Glomerular visceral epithelial cell (primary cell): ENCODE results near the gene SPTLC2.
"Not testable (repeated sequence)": the region's sequence is repeated elsewhere in the genome, so short reads cannot be mapped to it uniquely, and the experiment has no call there.

Experiments used
- DNase-seq: peaks from one replicate; pipeline ENCODE4 v3.0.0-alpha.2; 2016; ENCODE audit errors: extremely low spot score

The SPTLC2 gene

DNA sequence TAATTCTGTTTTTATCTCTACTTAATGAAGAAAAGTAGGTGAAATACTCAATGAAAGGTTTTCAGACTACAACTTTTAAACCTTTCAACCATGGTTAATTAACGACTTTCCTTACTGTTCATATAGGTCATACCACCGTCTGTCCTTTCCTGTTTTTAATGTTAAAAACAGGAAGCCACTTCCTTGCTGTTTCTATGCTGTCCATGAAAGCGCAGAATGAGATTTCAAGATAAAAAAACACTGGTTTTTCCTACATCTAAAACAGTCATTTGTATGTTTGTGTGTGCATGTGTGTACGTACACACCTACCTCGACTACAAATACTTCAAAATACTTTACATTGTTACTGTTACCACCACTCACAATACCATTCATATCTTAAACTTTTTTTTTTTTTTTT, 27.3 kb downstream of the SPTLC2 start:
- DNase-seq = no peak

DNA sequence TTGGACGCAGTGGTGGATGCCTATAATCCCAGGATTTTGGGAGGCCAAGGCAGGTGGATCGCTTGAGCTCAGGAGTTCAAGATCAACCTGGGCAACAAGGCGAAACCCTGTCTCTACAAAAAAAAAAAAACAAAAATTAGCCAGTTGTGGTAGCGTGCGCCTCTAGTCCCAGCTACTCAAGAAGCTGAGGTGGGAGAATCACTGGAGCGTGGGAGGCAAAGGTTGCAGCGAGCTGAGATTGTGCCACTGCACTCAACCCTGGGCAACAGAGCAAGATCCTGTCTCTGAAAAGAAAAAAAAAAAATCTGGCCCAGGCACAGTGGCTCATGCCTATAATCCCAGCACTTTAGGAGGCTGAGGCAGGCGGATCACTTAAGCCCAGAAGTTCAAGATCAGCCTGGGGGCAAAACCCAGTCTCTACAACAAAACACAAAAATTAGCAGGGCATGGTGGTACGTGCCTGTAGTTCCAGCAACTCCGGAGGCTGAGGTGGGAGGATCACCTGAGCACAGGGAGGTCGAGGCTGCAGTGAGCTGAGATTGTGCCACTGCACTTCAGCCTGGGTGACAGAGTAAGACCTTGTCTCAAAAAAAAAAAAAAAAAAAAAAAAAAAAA, 27.9 kb downstream of the SPTLC2 start:
- DNase-seq = not testable (repeated sequence)

DNA sequence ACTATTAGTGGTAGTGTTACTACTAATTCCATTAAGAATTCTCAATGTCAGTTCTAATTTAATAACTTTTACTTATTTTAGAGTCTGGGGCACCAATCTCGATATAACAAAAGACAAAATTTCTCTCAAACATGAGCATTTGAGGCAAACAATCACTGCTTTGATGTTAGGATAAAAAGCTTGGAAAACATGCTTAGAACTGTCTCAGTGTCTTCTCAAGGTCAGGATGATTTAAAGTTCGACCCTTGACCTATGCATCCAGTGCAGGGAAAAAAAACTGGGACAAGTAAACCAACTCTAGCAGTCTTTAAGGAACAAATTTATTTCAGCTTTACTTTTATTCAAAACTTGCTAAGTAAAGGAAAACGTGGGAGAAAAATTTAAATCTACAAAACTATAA, 31.1 kb downstream of the SPTLC2 start:
- DNase-seq = no peak

DNA sequence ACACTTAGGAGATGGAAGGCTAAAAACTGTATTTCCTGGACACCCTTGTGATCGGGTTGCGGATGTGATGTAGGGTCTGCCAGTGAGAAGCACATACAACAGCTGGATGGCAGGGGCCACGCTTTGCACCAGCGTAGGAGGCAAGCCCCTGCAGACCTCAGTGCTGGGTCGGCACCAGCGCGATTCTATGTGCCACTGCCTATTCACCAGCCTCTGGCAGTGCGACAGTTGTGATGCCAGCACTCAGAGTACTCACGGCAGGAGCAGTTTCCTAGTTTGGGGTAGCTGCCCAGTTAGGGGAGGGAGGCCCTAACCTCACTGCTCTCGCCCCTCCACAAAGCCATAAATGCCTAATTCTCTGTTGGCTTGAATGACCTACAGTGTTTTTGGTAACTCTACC, 31.6 kb downstream of the SPTLC2 start:
- DNase-seq = no peak

DNA sequence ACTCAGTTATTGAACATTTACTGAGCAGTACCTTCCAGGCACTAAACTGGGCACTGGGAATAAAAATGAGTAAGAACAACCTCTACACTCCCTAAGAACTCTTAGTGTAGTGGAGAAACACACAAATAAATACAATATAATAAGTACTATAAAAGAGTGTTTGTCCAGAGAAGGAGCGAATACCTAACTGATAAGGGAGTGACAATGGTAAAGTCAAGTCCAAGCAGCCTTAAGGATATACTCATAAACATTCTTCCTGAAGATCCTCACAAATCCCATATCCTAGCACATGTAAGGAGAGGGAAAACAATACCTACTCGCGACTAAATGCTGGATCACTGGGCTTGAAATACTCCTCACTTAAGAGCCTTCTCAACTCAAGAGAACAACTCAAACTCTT, 32.8 kb downstream of the SPTLC2 start:
- no peak for DNase-seq

DNA sequence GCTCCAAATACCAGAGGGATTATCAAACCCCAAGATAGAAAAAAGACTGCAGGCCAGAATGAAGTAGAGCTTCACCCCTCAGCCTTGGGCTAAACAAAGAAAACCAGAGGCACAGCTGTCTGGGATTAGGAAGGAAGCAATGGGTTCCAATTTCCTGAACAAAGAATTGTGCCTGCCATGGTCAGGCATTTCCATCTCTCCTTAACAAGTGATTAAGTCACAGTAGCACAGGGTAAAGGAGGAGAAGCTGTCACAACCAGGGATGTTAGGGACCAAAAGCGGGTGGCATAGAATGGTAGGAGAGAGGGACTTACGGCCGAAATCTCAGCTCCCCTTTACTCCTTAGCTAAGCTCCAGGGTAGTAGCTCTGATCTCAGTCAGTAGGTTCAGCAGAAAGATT, 33.9 kb downstream of the SPTLC2 start:
- DNase-seq = no peak

DNA sequence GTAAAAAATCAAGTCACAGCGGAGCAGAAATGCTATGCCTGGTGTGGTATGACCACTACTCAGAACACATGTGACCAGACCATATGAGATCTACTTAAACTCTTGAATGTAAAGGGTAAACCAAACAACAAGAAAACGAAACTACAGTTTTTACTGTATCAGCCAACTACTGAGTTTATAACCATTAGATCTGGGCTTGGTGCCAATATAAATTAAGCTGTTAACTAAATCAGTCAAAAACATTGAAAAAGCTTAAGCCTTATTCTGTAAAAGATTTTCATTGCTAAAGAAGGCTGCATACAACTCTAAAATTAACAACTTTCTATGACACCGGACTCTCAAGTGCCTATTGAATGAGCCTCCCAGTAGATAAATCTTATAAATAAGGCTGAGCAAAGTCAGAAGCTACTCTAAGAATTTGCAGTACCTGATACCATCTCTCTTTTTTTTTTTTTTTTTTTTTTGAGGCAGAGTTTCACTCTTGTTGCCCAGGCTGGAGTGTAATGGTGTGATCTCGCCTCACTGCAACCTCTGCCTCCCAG, 35.4 kb downstream of the SPTLC2 start:
- peak; percentile 52 for DNase-seq

DNA sequence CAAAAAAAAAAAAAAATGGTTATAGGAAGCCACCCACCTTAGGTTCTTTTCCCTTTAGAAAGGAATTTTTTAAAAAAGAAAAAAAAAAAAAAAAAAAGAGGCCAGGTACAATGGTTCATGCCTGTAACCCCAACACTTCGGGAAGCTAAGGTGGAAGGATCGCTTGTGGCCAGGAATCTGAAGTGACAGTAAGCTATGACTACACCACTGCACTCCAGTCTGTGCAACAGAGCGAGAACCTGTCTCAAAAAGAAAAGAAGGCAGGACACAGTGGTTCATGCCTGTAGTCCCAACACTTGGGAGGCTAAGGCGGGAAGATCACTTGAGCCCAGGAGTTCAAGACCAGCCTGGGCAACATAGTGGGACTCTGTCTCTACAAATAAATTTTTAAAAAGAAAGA, 36.0 kb downstream of the SPTLC2 start:
- peak; percentile 25 for DNase-seq

DNA sequence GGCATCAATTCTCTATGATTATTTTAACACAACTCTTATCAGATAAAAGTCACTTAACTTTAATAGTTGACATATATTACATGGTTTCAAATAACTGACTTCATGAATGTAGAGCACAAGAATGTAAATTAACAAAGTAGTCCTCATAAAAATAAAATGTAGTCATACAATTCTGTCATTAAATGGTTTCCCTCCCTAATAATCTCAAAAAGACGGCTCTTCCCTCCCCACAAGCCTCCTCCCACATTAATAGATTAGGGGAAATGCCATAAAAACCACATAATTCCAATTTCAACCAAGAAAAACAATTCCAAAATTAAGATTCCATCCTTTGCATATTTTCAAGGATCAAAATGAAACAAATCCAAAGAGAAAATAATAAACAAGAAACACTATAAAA, 36.7 kb downstream of the SPTLC2 start:
- DNase-seq = no peak

DNA sequence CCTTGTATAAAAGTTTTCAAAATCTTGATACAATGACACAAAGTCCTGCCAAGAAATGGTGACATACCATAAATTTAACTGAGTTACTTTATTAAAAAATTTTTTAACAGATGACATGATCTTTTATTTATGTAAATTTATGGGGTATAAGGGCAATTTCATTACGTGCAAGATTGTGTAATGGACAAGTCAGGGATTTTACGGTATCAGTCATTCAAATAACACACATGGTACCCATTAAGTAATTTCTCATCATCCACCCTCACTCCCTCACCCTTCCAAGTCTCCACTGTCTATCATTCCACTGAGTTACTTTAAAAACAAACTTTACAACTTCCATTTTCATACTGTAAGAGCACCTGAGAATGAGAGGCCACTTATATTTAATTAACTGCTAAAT, 37.4 kb downstream of the SPTLC2 start:
- no peak for DNase-seq

DNA sequence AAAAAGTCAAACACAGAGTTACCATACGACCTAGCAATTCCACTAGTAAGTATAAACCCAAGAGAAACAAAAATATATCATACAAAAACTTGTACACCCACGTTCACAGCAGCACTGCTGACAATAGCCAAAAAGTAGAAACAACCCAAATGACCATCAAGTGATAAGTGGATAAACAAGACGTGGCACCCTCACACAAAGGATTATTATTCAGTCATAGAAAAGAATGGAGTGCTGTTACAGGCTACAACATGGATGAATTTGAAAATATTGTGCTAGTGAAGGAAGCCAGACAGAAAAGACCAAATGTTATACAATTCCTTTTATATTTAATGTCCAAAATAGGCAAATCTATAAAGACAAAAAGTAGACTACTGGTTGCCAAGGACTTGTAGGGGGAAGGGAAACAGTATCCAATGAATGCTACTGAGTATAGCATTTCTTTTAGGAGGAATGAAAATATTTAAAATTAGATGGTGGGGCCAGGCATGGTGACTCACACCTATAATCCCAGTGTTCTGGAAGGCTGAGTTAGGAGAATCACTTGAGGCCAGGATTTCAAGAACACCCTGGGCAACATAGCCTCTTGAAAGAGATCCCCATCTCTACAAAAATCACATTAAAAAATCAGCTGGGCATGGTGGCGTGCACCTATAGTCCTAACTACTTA, 41.9 kb downstream of the SPTLC2 start:
- DNase-seq = no peak

DNA sequence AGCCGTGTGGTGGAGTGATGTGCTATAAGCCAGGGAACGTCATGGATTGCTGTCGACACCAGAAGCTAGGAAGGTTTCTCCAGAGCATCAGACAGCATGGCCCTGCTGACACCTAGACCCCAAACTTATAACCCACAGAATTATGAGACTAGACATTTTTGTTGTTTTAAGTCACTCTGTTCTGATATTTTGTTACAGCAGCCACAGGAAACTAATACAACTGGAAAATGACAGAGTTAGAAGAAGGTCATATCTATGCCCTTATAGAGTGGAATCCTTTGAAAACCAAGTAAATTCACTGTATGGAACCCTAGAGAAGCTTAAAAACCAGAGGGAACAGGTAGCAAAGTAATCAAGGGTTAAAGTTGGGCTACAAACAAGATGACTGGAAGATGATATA, 42.5 kb downstream of the SPTLC2 start:
- DNase-seq = no peak

DNA sequence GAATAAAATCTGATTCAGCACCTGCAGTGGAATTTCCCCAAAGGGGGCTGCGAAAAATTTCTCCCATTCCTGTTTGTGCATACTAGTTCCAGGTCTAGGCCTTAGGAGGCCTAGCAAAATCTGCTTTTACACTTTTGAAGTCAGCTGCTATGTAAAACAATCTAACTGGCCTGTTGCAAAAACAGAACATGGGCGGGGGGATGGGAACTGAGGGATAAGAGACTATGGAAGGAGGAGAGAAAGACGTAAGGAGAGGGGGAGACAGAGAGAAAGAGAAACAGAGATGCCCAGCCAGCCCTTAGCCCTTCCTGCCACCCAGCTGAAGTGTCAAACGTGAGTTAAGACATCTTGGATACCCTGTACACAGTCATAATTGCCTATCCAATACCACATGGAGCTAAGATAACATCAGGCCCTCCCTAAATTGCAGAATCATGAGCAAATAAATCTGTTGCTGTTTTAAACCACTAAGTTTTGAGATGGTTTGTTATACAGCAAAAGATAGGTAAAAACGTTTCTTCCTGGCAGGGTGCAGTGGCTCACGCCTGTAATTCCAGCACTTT, 45.6 kb downstream of the SPTLC2 start:
- no peak for DNase-seq

DNA sequence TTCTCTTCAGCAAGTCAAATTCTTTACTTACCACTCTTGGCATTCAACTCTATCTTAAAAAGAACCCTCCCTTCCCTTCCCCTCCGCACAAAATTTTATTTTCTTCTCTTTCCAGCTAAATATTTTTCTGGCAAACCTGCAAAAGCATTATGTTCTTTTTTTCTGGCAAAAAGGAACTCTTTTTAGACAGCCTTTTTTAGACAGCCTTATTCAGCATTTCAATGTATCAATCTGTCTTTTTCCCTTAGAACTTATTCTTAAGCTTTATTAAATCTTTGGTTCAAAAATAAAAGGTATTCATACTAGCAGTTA, 50.5 kb downstream of the SPTLC2 start:
- DNase-seq = no peak

DNA sequence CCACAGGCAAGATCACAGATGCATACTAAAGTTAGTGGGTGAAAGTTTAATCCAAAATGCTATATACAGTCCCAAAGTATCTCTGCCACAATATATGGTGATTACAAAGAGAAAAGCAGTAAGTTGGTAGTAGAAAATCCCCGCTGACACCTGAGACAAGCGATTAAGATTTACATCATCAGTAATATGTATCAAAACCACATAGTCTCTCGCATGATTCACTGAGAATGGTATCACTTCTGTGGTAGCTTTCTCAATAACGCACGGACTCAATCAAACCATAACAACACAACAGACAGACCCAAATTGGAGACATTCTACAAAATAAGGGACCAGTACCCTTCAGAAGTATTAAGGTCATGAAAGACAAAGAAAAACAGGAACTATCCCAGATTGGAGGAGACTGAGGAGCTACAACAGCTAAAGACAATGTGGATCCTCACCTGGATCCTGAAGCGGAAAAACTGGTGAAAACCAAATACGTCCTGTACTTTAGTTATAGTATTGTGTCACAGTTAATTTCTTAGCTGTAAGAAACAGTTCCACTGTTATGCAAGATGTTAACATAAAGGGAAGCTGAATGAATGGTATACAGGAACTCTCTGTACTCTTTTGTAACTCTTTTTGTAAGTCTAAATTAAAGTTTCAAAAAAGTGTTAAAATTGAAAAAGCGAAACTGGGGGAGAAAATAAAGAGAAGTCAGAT, 51.0 kb downstream of the SPTLC2 start:
- DNase-seq = peak; percentile 34

DNA sequence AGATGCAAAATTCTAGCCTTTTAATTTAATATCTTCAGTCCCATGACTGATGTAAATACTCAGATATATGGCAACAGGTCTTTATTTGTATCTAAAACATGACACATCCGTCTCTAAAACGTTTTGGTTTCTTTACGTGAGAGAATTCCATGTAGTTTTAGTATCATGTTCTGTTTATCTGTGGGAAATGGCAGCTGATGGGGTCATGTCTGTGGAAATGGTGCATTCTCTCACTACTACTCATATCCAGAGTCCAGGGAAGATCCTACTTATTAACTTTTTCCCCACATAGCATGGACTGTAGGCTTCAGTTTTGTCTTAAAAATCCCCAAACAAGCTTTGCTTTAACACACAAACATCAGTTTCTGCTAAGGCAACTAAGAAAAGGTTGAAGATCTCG, 53.8 kb downstream of the SPTLC2 start:
- DNase-seq = peak; percentile 69

DNA sequence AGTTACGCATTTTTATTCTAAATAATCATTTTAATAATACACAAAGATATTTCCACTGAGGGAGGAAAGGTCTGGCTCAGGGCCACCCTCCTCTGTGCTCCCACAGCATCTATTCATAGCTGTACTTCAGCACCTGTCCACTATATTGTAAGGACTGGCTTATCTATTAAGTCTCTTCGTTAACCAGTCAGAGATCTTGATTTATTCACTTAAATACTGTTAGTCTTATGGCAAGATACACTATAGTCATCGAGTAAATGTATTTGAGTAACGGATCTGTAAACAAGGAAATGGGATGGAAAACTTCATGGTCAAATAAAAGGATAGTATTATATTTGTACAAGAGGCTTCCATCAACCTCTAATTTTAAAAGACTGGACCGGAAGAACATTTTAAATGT, 54.6 kb downstream of the SPTLC2 start:
- DNase-seq = no peak

DNA sequence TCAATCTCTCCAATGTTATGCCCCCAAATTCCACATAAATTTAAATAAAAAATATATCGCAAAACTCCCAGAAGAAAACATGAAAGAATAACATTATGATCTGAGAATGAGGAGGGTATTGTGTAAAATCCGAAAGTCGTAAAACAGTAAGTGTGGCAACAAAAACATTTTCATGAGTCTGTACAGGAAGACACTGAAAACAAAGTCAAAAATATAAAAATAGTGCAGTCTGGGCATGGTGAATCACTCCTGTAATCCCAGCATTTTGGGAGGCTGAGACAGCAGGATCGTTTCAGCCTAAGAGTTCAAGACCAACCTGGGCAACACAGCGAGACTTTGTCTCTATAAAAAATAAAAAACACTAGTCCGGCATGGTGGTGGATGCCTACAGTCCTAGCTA, 57.1 kb downstream of the SPTLC2 start:
- no peak for DNase-seq

DNA sequence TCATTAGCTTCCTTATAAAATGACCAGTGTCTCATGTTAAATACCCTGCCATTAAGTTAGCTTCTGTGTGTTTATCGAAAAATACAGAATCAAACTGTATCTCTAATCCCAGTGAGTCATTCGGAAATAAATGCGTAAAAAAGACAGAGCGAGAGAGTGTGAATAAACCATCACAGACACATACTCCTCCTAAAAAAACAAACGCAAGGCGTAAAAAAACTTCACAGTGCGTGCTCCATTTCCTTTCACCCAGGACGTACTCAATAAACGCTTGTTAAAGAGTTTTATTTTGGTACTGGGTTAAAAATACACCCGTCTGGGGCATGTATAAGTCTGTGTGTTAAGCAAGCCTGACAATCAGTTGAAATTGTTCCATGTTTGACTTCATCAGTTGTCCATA, 59.0 kb downstream of the SPTLC2 start:
- no peak for DNase-seq

DNA sequence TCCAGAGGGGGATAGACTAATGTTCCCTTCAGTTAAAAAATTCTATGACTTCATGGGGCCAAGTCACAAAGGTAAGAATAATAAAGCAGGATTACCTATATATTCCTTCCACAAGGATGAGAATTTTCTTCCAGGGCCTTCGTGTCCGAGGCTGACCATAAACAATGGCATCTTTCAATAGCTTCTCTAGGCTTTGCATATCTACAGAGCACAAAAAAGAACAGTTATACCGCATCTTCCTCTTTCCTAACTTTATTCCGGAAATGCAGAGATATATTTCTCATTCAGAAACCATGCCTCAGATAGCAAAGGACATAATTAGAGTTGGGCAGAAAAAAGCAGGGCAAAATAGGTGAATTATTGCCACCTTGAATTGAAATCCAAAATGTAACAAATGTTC, 59.5 kb downstream of the SPTLC2 start:
- DNase-seq = no peak

DNA sequence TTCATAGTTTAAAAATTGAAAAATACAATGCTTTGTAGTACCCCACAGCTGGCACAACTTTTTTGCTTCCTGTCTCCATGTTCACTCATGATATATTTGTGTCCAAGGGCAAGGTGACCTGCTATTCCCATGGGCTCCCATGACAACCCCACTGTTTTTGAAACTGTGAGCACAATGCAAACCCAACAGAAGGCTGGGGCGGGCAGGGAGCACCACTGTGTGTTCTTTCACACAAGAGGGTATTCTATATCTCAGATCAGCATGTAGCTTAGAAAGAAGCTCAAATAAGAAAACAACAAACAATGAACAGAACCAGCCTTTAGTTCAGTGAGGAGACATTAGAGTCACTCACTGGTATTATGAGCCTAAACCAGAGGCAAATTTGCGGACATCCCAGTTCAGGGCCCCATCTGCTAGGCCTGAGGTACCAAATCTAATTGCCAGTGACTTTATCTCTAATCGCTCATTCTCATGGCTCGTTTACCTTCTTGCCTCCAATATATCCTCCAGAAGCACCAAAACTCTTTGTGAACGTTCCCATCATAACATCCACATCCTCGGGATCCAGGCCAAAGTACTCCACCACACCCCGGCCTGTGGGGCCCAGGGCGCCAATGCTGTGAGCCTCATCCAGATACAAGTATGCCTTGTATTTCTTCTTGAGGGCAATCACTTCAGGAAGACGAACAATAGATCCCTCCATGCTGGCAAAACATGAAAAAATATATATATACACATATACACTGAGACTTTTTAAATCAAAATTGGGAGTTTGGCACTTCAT, 61.4 kb downstream of the SPTLC2 start:
- no peak for DNase-seq

DNA sequence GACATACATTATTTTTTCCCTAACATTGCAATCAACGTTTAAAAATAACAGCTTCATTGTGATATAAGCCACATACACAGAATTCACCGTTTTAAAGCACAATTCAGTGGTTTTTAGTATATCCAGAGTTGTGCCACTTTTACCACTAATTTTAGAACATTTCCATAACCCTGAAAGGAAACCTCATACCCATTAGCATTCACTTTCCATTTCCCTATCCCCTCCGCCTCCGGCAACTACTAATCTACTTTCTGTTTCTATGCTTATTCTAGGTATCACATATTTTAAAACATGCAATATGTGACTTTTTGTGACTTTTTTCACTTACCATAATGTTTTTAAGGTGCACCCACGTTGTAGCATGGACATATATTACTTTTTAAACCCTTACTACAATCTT, 62.2 kb downstream of the SPTLC2 start:
- no peak for DNase-seq
